ENCODE data around the gene FAM83G. TPM values are rescaled to one million over a fixed set of nuclear protein-coding genes. Genes with fewer than 3 reads are reported as not detected.

Gene FAM83G
- polyA plus RNA-seq, 1 of the 3 experiments (the other 2 are of a cell fraction): 6.5 TPM

- TF ChIP-seq EZH2phosphoT487 (IDR thresholded peaks at IDR 0.05; ENCODE audit: borderline replicate concordance, low read depth): no peak
- no peak for TF ChIP-seq ELF1 (IDR thresholded peaks at IDR 0.05)
Measured at GRCh38 chr17:18966831-18967624, 37.5 kb downstream of the FAM83G start (continued).

GRCh38 chr17:18965530-18966236, 38.9 kb downstream of the FAM83G start:
- H3K9ac ChIP-seq: no peak overlapping the region
- CTCF ChIA-PET: no interaction called here
- DNase-seq: no peak
- H3K9me2 ChIP-seq: no peaks in the 10 kb centered on the region
- POLR2A ChIA-PET: no interaction called here
- peaks cover 14% of the 10 kb centered on the region for H3F3A ChIP-seq (replicated peaks; ENCODE audit: insufficient read depth)
- no peak overlapping the region for H3K4me3 ChIP-seq (ENCODE audit: low read depth in 2 of 2, low read length in 1 of 2)
- no peak for TF ChIP-seq TEAD4 (IDR thresholded peaks at IDR 0.05; ENCODE audit: borderline replicate concordance, insufficient read depth)
- H3K27me3 ChIP-seq (ENCODE audit: insufficient read depth): no peaks in the 10 kb centered on the region
- H3K36me3 ChIP-seq (replicated peaks in 1 of 2; ENCODE audit: control insufficient read depth in 1 of 2, insufficient read depth in 2 of 2, low read length in 1 of 2): peaks cover 0 to 3% of the 10 kb centered on the region in 2 experiments
- H3K9me3 ChIP-seq: no peaks in the 10 kb centered on the region
- no peaks in the 10 kb centered on the region for H4K20me1 ChIP-seq (ENCODE audit: insufficient read depth)
- 95% methylated on average over 11 of the region's 14 CpGs for WGBS (ENCODE audit: low lambda C conversion rate)
- H3K4me1 ChIP-seq (ENCODE audit: control insufficient read depth in 1 of 2, insufficient read depth in 2 of 2, low read depth in 1 of 2, low read length in 1 of 2): peaks cover 10 to 36% of the 10 kb centered on the region in 2 experiments; a peak in 2 of 4 replicates
- H2AFZ ChIP-seq (ENCODE audit: low read depth): no peak overlapping the region
- H3K79me2 ChIP-seq (ENCODE audit: insufficient read depth): no peaks in the 10 kb centered on the region
- H3K4me2 ChIP-seq: no peak overlapping the region
- H3K27ac ChIP-seq (ENCODE audit: low read depth in 2 of 2, low read length in 1 of 2): no peak overlapping the region

- Histone ChIP-seq H2AFZ (ENCODE audit: low read depth) (no peak overlapping the region), H3K9me3 (no peaks in the 10 kb centered on the region), H3K9ac (no peak overlapping the region), H3K4me3 (ENCODE audit: low read depth in 2 of 2, low read length in 1 of 2) (no peak overlapping the region), H3K9me2 (no peaks in the 10 kb centered on the region), H3K27me3 (ENCODE audit: insufficient read depth) (no peaks in the 10 kb centered on the region), H3K27ac (ENCODE audit: low read depth in 2 of 2, low read length in 1 of 2) (no peak overlapping the region), H3K79me2 (ENCODE audit: insufficient read depth) (no peaks in the 10 kb centered on the region), H4K20me1 (ENCODE audit: insufficient read depth) (no peaks in the 10 kb centered on the region), H3K36me3 (replicated peaks in 1 of 2; ENCODE audit: control insufficient read depth in 1 of 2, insufficient read depth in 2 of 2, low read length in 1 of 2) (peaks cover 0 to under 1% of the 10 kb centered on the region in 2 experiments), H3F3A (replicated peaks; ENCODE audit: insufficient read depth) (peaks cover 14% of the 10 kb centered on the region), H3K4me2 (no peak overlapping the region), H3K4me1 (ENCODE audit: control insufficient read depth in 1 of 2, insufficient read depth in 2 of 2, low read depth in 1 of 2, low read length in 1 of 2) (peaks cover 10 to 36% of the 10 kb centered on the region in 2 experiments; a peak in 2 of 4 replicates)
- ChIA-PET POLR2A (no interaction called here), CTCF (no interaction called here)
- 93% methylated on average over 9 of the region's 9 CpGs for WGBS (ENCODE audit: low lambda C conversion rate)
- TF ChIP-seq YY1 (IDR thresholded peaks at IDR 0.05; ENCODE audit: low read depth): no peak
- no peak for TF ChIP-seq SMC3 (IDR thresholded peaks at IDR 0.05; ENCODE audit: low read depth, low read length)
- no peak for TF ChIP-seq SIN3A (IDR thresholded peaks at IDR 0.05; ENCODE audit: borderline replicate concordance, low read depth, low read length)
- TF ChIP-seq CHD2 (IDR thresholded peaks at IDR 0.05; ENCODE audit: low read length, partially characterized antibody): no peak
- TF ChIP-seq REST (IDR thresholded peaks at IDR 0.05; ENCODE audit: low read depth, low read length): no peak
- TF ChIP-seq RAD21 (IDR thresholded peaks at IDR 0.05; ENCODE audit: low read length): no peak
- no peak for TF ChIP-seq MXI1 (IDR thresholded peaks at IDR 0.05; ENCODE audit: low read depth, low read length)
- TF ChIP-seq CTCF (IDR thresholded peaks at IDR 0.05): no peak
- no peak for TF ChIP-seq FOSL2 (IDR thresholded peaks at IDR 0.05; ENCODE audit: borderline replicate concordance, low read depth)
- no peak for TF ChIP-seq RCOR1 (IDR thresholded peaks at IDR 0.05; ENCODE audit: low read length)
- no peak for TF ChIP-seq JUND (IDR thresholded peaks at IDR 0.05)
- no peak for TF ChIP-seq NFIC (IDR thresholded peaks at IDR 0.05; ENCODE audit: borderline replicate concordance)
- no peak for TF ChIP-seq EP300 (IDR thresholded peaks at IDR 0.05; ENCODE audit: borderline replicate concordance in 1 of 2, low read depth in 1 of 2, low read length in 1 of 2)
- TF ChIP-seq PBX3 (IDR thresholded peaks at IDR 0.05): no peak
- DNase-seq: no peak
Measured at GRCh38 chr17:18964550-18964949, 40.0 kb downstream of the FAM83G start.

Data from SK-N-SH (cell line).